Embryonic facial prominence (tissue), 1 donor: ENCODE measurements around the gene CNOT10.
"Not testable (repeated sequence)": the region's sequence is repeated elsewhere in the genome, so short reads cannot be mapped to it uniquely, and the experiment has no call there.

ENCODE experiments used
- DNase-seq: peaks from one replicate; pipeline ENCODE4 v3.0.0-alpha.2; 2016; ENCODE audit errors: extremely low spot score

The CNOT10 gene

DNA sequence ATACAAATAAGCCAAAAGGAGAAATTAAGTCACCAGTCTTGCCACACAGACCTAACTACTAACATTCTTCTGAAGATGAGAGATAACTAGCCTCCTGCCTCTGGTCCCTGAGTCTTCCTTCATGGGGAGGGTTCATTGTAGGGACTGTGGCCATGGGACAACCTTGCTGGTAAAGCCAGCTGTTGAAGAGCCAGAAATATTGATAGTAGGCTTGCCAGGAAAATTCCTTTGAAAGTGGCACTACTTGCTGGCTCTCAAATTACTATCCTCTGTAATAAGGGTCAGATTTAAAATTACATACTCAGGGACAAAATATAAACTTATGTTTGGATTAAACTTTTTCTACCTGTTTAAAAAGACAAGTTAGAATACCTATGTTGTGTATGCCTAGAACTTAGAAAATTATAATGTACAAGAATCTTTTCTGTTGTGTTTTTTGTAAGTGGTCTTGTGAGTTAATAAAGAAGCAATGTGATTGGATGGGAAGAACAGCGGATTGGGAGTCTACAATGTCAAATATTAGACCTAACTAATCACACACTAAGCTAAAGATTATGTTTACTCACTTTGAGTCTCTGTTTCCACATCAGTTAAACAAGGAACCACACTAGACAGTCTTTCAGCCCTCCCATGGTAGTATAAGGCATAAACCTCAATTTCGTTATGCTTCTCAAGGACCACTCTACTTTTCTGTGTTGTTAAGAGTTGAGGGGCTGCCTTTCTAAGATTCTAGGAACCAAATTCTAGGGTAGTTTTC, 72.8 kb downstream of the CNOT10 start:
- DNase-seq, result no peak

DNA sequence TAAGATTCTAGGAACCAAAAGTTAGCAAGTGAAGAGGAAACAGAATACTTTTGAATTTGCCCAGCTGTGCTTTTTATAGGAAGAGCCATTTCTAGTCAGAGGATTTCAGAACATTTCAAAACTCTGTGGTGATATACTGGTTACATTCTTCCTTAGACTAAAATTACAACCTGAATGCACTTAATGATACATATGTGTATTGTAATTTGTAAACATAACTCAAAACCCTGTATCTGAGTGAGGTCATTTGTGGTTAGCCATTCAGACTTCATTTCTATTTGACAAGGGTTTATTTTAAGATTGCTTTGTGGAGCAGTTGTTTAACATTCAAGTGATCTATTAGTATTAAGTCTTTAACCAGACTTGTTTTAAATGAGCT, 73.4 kb downstream of the CNOT10 start:
- DNase-seq, result no peak

DNA sequence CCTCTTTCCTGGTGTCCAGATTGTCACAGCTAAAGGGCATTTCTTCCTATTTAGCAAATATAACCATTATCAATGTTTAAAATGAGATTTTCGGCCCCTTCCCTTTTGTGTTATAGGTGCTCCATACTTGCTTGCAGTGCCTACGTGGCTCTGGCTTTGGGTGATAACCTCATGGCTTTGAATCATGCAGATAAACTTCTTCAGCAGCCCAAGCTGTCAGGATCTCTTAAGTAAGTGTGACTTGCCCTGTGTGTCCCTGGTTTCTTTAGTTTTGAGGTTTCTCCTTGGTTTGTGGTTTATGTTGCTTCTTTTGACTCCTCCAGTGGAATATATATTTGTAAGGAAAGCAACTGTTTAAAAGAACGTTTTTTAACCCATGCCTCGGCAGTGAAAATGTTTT, 74.4 kb downstream of the CNOT10 start:
- no peak for DNase-seq

DNA sequence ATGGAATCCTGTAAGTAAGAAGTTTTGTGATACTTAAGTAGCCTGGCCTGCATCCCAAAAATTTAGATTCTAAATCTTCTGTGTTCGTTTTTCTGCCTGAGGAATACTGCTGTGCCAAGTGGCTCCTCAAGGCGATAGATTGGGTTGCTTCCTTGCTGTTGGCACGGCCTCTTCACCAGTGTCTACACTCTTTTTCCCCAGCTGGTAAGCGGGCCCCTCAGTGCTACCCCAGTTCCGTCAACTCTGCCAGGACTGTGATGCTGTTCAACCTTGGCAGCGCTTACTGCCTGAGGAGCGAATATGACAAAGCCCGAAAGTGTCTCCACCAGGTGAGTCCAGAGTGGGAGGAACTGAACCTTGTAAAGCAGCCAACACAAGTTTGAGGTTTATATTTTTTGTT, 79.5 kb downstream of the CNOT10 start:
- DNase-seq, result no peak

DNA sequence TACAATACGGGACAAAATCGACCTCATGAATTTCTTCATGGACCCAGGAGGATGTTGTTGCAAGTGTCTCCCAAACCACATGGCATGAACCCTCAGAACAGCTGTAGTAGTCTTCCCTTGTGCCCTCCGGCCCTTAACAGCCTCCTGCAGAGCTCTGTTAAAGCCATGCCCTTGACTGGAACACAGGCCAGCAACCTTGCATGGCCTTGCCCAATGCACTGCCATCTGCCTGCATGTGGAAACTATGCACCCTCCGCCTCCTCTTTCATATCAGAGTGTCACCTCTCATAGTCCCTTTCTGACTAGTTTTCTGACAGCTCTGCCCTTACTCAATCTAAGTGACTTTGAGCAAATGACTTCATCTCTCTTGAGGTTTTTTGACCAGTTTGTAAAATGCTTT, 93.4 kb downstream of the CNOT10 start:
- DNase-seq, result no peak

DNA sequence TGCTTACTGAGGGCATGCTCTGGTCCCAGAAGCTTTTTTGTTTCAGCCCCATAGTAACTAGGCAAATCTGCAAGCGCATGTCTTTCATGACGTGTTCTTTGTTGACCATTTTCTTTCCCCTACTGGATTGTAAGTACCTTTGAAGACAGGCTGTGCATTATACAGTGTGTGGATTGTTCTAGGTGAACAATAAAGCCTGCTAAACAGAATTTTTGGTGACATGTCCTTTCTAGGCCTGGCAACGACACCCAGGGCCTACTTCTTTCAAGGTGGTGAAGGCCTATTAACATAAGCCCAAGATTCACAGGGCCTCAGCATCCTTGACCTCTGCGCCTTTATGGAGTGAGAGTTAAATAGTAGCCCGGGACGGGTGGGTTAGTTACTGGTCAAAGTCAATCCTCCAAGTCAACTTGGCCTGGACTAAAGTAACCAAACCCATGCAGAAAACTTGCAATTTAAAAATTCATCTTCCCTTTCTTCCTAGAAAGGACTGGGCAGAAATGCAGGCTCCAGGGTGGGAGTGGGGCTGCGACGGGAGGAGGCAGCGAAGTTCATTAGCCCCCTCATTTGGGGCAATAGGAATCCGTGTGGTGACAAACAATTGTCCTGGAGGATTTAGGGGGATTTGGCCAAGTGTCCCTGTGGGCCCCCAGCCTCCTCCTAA, 95.2 kb downstream of the CNOT10 start:
- DNase-seq, result no peak

DNA sequence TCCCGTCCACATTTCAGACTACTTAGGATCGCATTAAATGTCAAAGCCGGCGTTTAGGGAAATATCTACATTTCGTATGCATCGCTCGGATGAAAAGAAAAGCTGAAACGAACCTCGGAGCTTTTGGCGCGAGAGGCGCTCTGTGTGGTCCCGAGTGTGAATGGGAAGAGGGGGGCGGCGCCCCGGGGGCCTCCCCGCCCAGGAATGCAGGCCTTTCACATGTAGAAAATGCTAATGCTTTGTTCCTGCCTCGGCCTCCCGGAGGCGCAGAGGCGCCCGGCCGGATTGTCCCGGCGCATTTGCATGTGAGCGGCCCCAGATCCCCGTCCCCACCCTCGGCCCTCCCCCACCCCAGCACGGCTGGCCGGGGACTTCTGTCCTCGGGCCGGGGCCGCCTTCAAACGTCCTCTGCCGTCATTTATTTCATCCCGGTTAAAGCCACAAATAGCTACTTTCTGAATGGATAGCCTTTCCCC, 95.8 kb downstream of the CNOT10 start:
- DNase-seq, result no peak

DNA sequence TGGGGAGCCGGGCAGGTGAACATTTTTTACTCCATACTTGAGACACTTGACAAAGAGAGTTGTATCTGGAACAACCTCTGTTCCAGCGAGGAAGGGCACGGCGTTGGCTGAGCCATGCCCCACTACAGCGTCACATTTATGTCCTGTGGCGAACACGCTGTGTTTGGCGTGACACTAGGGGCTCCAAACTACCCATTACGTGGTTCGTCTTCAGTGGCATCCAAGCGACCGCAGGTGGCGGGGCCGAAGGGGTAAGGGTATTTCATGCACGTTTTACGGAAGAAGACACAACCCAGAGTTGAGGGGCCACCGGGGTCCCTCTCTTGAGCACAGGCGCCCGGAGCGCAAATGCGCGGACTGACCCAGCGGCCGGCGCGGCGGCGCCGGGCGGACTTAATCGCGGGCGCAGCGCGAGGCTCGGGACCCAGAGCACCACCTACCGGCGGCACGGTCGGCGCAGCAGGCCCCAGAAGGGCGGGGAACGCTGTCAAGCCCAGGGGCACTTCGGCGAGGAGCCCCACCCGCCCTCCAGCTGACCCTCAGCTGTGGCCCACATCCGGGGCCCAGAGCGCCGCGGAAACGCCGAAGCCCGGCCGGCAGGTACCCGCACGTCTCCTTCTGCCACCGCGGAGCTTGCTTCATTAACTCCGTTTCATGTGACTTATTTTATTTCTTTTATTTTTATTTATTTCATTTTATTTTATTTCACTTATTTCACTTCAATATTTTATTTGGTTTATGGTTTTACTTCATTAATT, 96.4 kb downstream of the CNOT10 start:
- peak; percentile 25 for DNase-seq

DNA sequence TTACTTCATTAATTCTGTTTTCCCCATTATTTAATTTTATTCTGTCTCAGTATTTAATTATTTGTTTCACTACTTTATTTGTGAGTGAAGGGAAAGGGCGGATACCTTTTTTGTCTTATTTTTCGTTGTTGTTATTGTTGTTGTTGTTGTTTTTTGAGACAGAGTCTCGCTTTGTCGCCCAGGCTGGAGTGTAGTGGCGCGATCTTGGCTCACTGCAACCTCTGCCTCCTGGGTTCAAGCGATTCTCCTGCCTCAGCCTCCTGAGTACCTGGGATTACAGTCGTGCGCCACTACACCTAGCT, 96.9 kb downstream of the CNOT10 start:
- not testable (repeated sequence) for DNase-seq

DNA sequence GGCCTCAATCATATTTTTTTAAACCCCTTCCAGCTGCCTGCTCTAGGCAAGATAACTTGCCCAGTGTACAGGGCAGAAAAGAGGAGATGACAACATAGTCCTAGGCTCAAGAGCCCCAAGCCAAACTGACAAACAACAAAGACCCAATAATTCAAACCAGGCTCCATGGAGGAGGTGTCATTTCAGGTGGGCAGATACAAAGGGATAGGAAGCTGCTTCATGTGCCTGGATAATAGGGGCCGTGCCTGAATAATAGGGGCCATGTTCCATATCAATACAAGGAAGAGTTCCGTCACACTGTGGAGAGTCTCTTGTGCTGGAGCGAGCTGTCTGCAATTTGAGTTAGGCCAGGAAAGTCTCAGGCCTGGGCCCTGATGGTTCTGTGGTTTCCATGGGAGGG, 97.4 kb downstream of the CNOT10 start:
- DNase-seq, result no peak

DNA sequence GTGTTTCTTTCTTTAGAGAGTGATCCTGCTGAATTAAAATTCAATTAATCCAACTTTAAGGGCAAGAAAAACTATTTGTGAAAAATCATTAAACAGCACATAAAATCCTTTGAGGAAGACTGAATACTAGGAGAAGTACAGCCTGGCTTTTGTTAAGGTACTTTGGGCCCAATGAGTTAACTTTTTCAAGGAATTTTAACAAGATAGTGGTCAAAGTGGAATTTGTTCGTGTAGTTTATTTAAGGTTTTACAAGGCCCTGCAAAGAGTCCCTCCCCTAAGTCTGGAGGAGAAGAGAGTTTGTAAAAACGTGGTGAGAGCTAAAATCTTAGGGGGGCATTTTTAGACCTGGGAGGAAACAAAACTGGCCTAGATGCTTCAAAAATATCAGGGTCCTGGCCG, 106.8 kb downstream of the CNOT10 start:
- DNase-seq, result no peak

DNA sequence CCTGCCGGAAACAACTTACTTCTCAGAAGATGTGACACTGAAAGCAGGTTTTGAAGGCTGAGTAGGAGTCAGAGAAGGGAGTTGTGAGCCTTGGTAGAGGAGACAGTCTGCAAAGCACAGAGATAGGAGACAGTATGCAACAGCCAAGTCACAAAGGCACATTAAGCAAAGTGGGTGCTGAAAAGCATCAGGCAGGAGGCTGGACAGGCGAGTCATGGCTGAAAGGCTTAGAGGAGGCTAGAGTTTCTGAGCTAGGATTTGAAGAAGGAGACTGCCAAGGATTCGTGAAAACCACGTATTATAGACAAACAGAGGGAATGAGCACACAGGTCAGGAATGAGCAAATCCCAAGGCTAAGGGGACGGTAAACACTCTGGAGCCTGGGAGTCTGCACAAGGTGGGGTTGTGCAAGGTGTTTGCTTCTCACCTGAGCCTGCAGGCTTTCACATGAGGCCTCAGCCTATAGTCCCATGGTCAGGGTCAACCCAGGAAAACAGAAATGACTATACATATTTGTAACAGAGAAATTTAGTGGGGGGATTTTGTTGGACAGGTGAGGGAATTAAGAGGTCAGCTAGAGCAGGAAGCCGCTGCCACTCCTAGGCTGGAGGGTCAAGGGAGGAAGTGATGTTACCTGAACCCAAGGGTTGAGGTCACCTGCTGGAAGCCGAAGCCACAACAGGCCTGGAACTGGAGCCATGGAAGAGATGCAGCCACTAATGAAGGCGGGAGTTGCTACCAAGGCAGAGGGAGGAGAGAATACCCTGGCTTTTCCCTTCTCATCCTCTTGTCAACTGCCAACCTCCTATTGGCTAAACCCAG, 109.7 kb downstream of the CNOT10 start:
- DNase-seq, result no peak

DNA sequence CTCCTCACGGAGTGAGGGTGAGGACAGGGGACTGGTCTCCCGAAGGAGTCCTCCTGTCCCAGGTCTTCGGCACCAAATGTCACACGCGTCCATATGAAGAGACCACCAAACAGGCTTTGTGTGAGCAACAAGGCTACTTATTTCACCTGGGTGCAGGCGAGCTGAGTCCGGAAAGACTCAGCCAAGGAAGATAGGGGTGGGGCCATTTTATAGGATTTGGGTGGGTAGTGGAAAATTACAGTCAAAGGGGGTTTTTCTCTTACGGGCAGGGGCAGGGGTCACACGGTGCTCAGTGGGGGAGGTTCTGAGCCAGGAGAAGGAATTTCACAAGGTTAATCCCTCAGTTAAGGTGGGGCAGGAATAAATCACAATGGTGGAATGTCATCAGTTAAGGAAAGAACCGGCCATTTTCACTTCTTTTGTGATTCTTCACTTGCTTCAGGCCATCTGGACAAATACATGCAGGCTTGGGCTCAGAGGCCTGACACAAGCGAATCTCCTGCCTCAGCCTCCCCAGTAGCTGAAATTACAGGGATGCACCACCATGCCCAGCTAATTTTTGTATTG, 111.5 kb downstream of the CNOT10 start:
- not testable (repeated sequence) for DNase-seq

DNA sequence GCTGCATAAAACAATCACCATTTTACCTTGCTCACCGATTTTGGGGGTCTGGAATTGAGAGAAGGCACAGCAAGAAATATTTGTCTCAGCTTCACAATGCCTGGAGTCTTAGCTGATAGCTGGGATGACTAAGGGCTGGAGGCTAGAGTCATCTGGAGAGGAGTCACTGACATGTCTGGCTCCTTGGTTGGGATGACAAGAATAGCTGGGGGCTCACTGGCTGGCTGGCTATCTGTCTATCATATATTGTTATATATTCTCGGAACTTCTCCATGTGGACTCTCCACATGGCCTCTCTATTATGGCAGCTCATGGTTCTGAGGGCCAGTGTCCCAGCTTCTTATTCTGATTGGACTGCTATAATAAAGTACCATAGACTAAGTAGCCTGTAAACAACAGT, 112.8 kb downstream of the CNOT10 start:
- DNase-seq, result no peak

DNA sequence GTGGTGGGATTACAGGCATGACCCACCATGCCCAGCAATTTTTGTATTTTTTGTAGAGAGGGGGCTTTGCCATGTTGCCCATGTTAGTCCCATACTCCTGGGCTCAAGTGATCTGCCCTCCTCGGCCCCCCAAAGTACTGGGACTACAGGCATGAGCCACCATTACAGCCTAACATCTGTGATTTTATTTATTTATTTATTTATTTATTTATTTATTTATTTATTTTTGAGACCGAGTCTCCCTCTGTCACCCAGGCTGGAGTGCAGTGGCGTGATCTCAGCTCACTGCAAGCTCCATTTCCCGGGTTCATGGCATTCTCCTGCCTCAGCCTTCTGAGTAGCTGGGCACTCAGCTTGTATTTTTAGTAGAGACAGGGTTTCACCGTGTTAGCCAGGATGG, 116.5 kb downstream of the CNOT10 start:
- DNase-seq, result not testable (repeated sequence)

DNA sequence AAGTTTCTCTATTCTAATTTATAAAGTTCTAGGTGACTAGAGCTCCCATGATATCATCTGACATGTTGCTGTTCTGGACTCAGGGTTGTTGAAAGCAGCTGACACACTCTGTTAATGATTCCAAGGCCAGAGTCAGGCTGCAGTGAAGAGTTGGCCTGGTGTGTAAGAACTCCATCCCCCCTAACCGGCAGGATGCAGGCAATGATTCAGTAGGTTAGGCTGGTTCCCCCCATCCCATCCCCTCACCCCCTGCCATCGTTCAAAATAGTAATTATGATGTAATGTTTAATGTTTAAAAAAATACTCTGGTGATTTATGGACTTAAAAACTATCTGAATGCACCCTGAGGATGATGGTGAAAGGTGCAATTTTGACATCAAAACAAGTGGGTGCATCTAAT, 128.2 kb downstream of the CNOT10 start:
- no peak for DNase-seq

DNA sequence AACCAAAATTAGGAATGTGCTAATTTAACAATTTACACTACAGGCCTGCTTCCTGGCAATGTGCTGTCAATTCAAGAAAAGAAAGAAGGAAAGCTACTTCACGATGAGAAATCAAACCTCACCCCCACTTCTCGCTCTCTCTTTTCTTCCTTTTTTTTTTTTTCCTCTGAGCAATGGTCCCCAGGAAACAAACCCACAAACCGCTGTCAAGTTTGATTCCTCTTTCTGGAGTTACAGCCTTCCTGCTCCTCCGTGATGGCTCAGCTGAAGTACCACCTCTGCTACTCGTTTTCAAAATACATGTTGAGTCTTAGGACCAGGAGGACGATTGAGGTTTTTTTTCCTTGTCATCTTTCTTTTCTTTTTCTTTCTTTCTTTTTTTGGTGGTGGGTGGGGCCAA, 129.4 kb downstream of the CNOT10 start:
- DNase-seq, result no peak

DNA sequence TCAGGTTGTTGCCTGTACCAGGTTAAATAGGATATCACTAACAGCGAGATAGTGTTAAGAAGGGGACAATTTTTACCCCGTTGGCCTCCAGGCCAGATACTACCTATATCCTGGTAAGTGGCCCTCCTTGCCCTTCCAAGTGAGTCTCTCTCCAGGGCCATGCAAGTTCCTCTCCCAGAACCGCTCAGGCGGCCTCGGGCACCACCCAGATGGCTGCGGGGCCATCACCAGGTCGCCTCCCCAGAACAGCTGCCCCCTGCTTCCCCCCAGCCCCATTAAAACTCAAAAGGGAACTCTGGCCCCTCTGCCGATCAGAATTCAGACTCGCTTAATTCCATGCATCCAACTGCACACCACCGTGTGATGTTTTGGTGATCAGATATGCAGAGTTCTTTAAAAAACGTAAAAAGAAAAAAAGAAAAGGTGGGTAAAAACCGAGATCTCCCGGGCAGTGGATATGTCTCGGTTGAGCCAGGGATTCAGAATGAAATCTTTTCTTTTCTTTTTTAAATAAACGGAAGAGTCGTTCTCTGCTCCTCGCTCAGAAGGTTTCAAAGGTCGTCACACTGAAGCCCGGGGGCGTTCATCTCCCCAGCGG, 131.0 kb downstream of the CNOT10 start:
- no peak for DNase-seq

DNA sequence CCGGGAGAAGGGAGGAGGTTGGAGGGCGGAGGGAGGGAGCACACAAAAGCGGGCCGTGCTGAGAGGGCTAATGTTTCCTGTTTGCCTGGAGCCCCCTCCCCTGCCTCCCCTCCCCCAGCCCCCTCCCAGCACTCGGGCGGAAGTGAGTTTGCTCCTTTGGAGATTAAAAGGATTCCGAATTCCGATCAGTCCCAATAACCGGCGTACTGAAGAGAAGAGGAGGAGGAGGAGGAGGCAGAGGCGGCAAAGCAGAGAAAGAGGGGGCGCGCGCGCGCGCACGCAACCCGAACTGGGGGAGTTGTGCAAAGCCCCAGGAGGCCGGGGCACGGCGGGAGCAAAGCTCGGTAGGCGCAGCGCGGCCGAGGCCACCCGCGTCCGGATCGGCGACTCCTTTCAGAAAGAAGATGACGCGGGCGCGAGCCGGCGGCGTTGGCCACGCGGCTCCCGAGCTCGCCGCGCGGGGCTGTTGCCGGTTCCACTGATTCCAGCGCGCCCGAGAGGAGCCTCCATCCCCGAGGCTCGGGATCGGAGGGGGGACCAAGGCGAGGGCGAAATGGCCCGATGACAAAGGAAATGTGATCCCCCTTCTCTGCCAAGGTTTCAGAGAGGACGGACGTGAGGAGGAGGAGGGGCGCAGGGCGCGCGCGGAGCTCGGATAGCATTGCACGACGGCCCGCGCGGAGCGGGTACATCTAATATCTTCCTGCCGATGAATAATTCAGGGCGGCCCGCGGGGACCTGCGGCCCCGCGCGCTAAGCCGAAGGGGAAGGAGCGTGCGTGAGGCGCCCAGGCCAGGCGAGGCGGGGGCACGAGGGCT, 131.7 kb downstream of the CNOT10 start:
- no peak for DNase-seq

DNA sequence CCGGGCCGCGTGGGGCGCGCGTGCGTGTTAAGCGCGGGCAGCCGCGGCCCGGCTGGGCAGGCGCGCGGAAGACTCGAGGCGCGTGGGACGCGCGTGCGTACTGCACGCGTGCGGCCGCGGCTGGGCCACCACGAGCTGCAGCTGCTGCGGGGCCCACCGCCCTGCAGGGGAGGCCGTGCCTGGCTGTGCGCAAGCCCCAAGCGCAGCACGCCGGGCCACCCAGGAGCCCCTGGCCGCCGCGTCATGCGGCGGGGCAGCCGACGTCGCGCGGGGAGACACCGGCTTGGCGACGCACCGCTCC, 132.2 kb downstream of the CNOT10 start:
- DNase-seq, result no peak
